K562 (cell line): ENCODE results near the gene SDE2. TPM values are rescaled to one million over a fixed set of nuclear protein-coding genes. Genes with fewer than 3 reads are reported as not detected.

ENCODE experiments used
- BCOR ChIP-seq: fragments of 450-650 bp; IDR thresholded peaks from 2 replicates; pipeline ENCODE4 v1.6.1; 2016
- BRF2 ChIP-seq: IDR thresholded peaks from 3 replicates; pipeline ENCODE4 v1.6.1; 2011; ENCODE audit warnings: borderline replicate concordance, mild to moderate bottlenecking; ENCODE audit not compliant: insufficient read length, insufficient read depth
- C11orf30 ChIP-seq: fragments of 450-650 bp; IDR thresholded peaks from 2 replicates; pipeline ENCODE4 v1.6.1; 2016; ENCODE audit warnings: low read depth, mild to moderate bottlenecking
- CBFA2T3 ChIP-seq: fragments of 450-650 bp; IDR thresholded peaks from 2 replicates; pipeline ENCODE4 v1.6.1; 2017
- CGGBP1 ChIP-seq: fragments of 250-450 bp; sonication (Bioruptor Pico); IDR thresholded peaks from 2 replicates; pipeline ENCODE4 v1.9.0; 2021; ENCODE audit warnings: mild to moderate bottlenecking
- CREM ChIP-seq: IDR thresholded peaks from 2 replicates; pipeline ENCODE4 v1.6.1; 2014; ENCODE audit warnings: antibody characterized with exemption, low read depth
- E2F8 ChIP-seq: fragments of 450-650 bp; IDR thresholded peaks from 2 replicates; pipeline ENCODE4 v1.7.1; 2018; ENCODE audit warnings: mild to moderate bottlenecking, low read depth; ENCODE audit not compliant: partially characterized antibody
- EGR1 ChIP-seq: fragments of 450-650 bp; conservative IDR thresholded peaks from 2 replicates; pipeline ENCODE4 v1.6.1; 2017; ENCODE audit warnings: mild to moderate bottlenecking
- ESRRA ChIP-seq: fragments of 450-650 bp; IDR thresholded peaks from 2 replicates; pipeline ENCODE4 v1.6.1; 2014; ENCODE audit warnings: low read depth, mild to moderate bottlenecking, moderate library complexity, borderline replicate concordance
- FOS ChIP-seq: IDR thresholded peaks from 3 replicates; pipeline ENCODE4 v1.6.1; 2011; ENCODE audit not compliant: insufficient read length; ENCODE audit errors: extremely low read depth
- IFI16 ChIP-seq: fragments of 250-450 bp; sonication (Bioruptor Pico); IDR thresholded peaks from 2 replicates; pipeline ENCODE4 v2.1.2; 2022; ENCODE audit warnings: mild to moderate bottlenecking, inconsistent platforms
- KDM1A ChIP-seq, 2 experiments: fragments of 450-650 bp; IDR thresholded peaks; 2 replicates each; pipeline ENCODE4 v1.6.1; 2016; ENCODE audit warnings: mild to moderate bottlenecking in 2 of 2
- MBD2 ChIP-seq: sonication (generic); IDR thresholded peaks from 2 replicates; pipeline ENCODE4 v1.6.1; 2016; ENCODE audit warnings: low read depth, borderline replicate concordance
- MCM5 ChIP-seq: fragments of 450-650 bp; IDR thresholded peaks from 2 replicates; pipeline ENCODE4 v1.6.1; 2016; ENCODE audit warnings: low read depth
- NCOR1 ChIP-seq: fragments of 450-650 bp; IDR thresholded peaks from 2 replicates; pipeline ENCODE4 v1.6.1; 2016; ENCODE audit warnings: mild to moderate bottlenecking, moderate library complexity
- POLR2AphosphoS5 ChIP-seq: IDR thresholded peaks from 2 replicates; pipeline ENCODE4 v1.6.1; 2011; ENCODE audit warnings: mild to moderate bottlenecking, low read depth, low read length, moderate library complexity; ENCODE audit not compliant: control insufficient read depth, insufficient read depth
- PTBP1 ChIP-seq: fragments of 200-400 bp; formaldehyde crosslinking; IDR thresholded peaks from 2 replicates; pipeline ENCODE4 v1.6.1; 2017; ENCODE audit warnings: low read depth, low read length
- TAF9B ChIP-seq: fragments of 450-650 bp; IDR thresholded peaks from 2 replicates; pipeline ENCODE4 v1.6.1; 2018; ENCODE audit warnings: mild to moderate bottlenecking; ENCODE audit not compliant: partially characterized antibody
- TCF3 ChIP-seq: sonication (generic); formaldehyde crosslinking; IDR thresholded peaks from 2 replicates; pipeline ENCODE4 v1.4.0; 2020; ENCODE audit warnings: mild to moderate bottlenecking, missing genetic modification reagents
- TGIF2 ChIP-seq: sonication (generic); formaldehyde crosslinking; IDR thresholded peaks from 2 replicates; pipeline ENCODE4 v1.8.1; 2022; ENCODE audit warnings: mild to moderate bottlenecking, missing genetic modification reagents, moderate library complexity
- THRA ChIP-seq: fragments of 450-650 bp; IDR thresholded peaks from 2 replicates; pipeline ENCODE4 v1.6.1; 2017; ENCODE audit warnings: mild to moderate bottlenecking, moderate library complexity
- ZNF133 ChIP-seq: fragments of 250-450 bp; sonication (Bioruptor Pico); IDR thresholded peaks from 2 replicates; pipeline ENCODE4 v1.4.0; 2020; ENCODE audit warnings: mild to moderate bottlenecking
- ZNF24 ChIP-seq: fragments of 450-650 bp; IDR thresholded peaks from 2 replicates; pipeline ENCODE4 v1.6.1; 2016
- ZNF311 ChIP-seq: fragments of 250-450 bp; sonication (Bioruptor Pico); IDR thresholded peaks from 2 replicates; pipeline ENCODE4 v1.4.0; 2020; ENCODE audit warnings: mild to moderate bottlenecking, moderate library complexity
- ZNF551 ChIP-seq: fragments of 250-450 bp; sonication (Bioruptor Pico); IDR thresholded peaks from 2 replicates; pipeline ENCODE4 v1.5.0; 2021; ENCODE audit warnings: mild to moderate bottlenecking, moderate library complexity
- ZNF589 ChIP-seq: fragments of 200-800 bp; sonication (Bioruptor generic); IDR thresholded peaks from 2 replicates; pipeline ENCODE4 v1.6.1; 2016; ENCODE audit warnings: low read depth, missing genetic modification characterization, missing compliant biosample characterization
- polyA plus RNA-seq, 8 experiments: library from polyadenylated mRNA; depleted of rRNA in 4 of 8; stranded (reverse) in 5 of 8; unstranded in 3 of 8; fragments of >200 nt; fragmentation: Nextera tagmentation in 2 of 8; fragmentation: Illumina TruSeq in 1 of 8; extraction: Ambion mirVana in 2 of 8; extraction: Trizol in 1 of 8; gene quantifications; 2 replicates each; pipeline versions ENCODE4 v1.2.1 to v1.2.3, GENCODE V29; 2011 to 2014; ENCODE audit warnings: inconsistent platforms in 1 of 8, missing spikeins in 1 of 8
- total RNA-seq, 7 experiments: library from RNA; depleted of rRNA in 6 of 7; stranded (reverse); fragments of >200 nt in 6 of 7; fragmentation: Illumina TruSeq in 2 of 7; extraction: Trizol in 2 of 7; gene quantifications; 2 replicates each; pipeline versions ENCODE4 v1.2.1 to v1.2.3, GENCODE V29; 2011 to 2021; ENCODE audit warnings: low replicate concordance in 1 of 7

SDE2 gene
- total and polyA plus RNA-seq, 9 of the 15 experiments (the other 6 are each of a cell fraction or from before 2014, with no cell fraction given), result 14.3 to 62.3 (median 46.0) TPM

GRCh38 chr1:225995919-225996864, 3.0 kb downstream of the SDE2 start (continued):
- TF ChIP-seq PTBP1, result no peak
- no peak for TF ChIP-seq ZNF589 (CRISPR knock-in tag)
- peak; percentile 70; the same call in 1 of the 2 replicates for TF ChIP-seq POLR2AphosphoS5
- no peak for TF ChIP-seq MBD2
- TF ChIP-seq EGR1, result no peak
- no peak for TF ChIP-seq E2F8
- TF ChIP-seq IFI16, result no peak
- TF ChIP-seq CGGBP1 (CRISPR knock-in tag), result no peak
- TF ChIP-seq ESRRA, result no peak
- TF ChIP-seq ZNF311, result no peak
- TF ChIP-seq ZNF133, result no peak
- no peak for TF ChIP-seq TGIF2
- peak; percentile 79 for TF ChIP-seq NCOR1
- no peak for TF ChIP-seq BCOR
- TF ChIP-seq C11orf30, result no peak
- TF ChIP-seq FOS, result no peak
- peak; percentile 25 for TF ChIP-seq TAF9B
- TF ChIP-seq TCF3, result peak; percentile 78
- TF ChIP-seq ZNF24, result no peak
- TF ChIP-seq CREM, result peak; percentile 49; the same call in 1 of the 2 replicates
- TF ChIP-seq KDM1A (IDR thresholded peaks at IDR 0.05), result peak; percentile 72 to 79; a peak in 3 of 4 replicates
- no peak for TF ChIP-seq BRF2
- no peak for TF ChIP-seq ZNF551
- TF ChIP-seq CBFA2T3, result peak; percentile 92
- no peak for TF ChIP-seq MCM5
- no peak for TF ChIP-seq THRA
